Trophoblast cell (in vitro differentiated cells and primary cell): ENCODE results near the gene FJX1.

Experiments
- DNase-seq, 2 donors: peaks; one replicate each; pipeline ENCODE4 v3.0.0-alpha.2; 2016
- H2AFZ ChIP-seq: 2 replicates; pipeline ENCODE4 v1.6.1; 2013; ENCODE audit warnings: low read length, moderate library complexity, mild to moderate bottlenecking; ENCODE audit not compliant: insufficient read depth, poor library complexity
- H2AK5ac ChIP-seq: 2 replicates; pipeline ENCODE4 v1.6.1; 2013; ENCODE audit warnings: mild to moderate bottlenecking, low read length
- H2BK120ac ChIP-seq: 2 replicates; pipeline ENCODE4 v1.6.1; 2013; ENCODE audit warnings: low read length, mild to moderate bottlenecking, moderate library complexity; ENCODE audit not compliant: insufficient read depth, poor library complexity
- H2BK12ac ChIP-seq: 2 replicates; pipeline ENCODE4 v1.6.1; 2013; ENCODE audit warnings: mild to moderate bottlenecking, low read length, moderate library complexity
- H2BK5ac ChIP-seq: 2 replicates; pipeline ENCODE4 v1.6.1; 2013; ENCODE audit warnings: low read length, low read depth, moderate library complexity, mild to moderate bottlenecking; ENCODE audit not compliant: poor library complexity
- H3K14ac ChIP-seq: 2 replicates; pipeline ENCODE4 v1.6.1; 2013; ENCODE audit warnings: mild to moderate bottlenecking, low read length
- H3K18ac ChIP-seq: 2 replicates; pipeline ENCODE4 v1.6.1; 2013; ENCODE audit warnings: mild to moderate bottlenecking, low read length
- H3K23ac ChIP-seq: 2 replicates; pipeline ENCODE4 v1.6.1; 2013; ENCODE audit warnings: low read length
- H3K27ac ChIP-seq: 2 replicates; pipeline ENCODE4 v1.5.1; 2013; ENCODE audit warnings: low read depth, mild to moderate bottlenecking, inconsistent platforms, low read length, moderate library complexity
- H3K27me3 ChIP-seq: 2 replicates; pipeline ENCODE4 v1.6.1; 2013; ENCODE audit warnings: inconsistent platforms, mild to moderate bottlenecking, low read length, moderate library complexity; ENCODE audit not compliant: insufficient read depth
- H3K36me3 ChIP-seq, 2 experiments: 1 replicate in 1 of 2; 2 replicates in 1 of 2; pipeline ENCODE4 v1.6.1; 2013; ENCODE audit warnings: low read length in 2 of 2, mild to moderate bottlenecking in 2 of 2, moderate library complexity in 1 of 2; ENCODE audit not compliant: insufficient read depth in 2 of 2, control insufficient read depth in 1 of 2
- H3K4ac ChIP-seq: 2 replicates; pipeline ENCODE4 v1.6.1; 2013; ENCODE audit warnings: low read depth, mild to moderate bottlenecking, low read length, moderate library complexity
- H3K4me1 ChIP-seq, 2 experiments: 1 replicate in 1 of 2; 2 replicates in 1 of 2; pipeline ENCODE4 v1.6.1; 2013; ENCODE audit warnings: low read length in 2 of 2, mild to moderate bottlenecking in 2 of 2, moderate library complexity in 1 of 2; ENCODE audit not compliant: insufficient read depth in 2 of 2, control insufficient read depth in 1 of 2
- H3K4me2 ChIP-seq: 2 replicates; pipeline ENCODE4 v1.6.1; 2013; ENCODE audit warnings: inconsistent platforms, mild to moderate bottlenecking, low read length, moderate library complexity
- H3K4me3 ChIP-seq: 2 replicates; pipeline ENCODE4 v1.5.1; 2013; ENCODE audit warnings: mild to moderate bottlenecking, low read depth, low read length, inconsistent platforms
- H3K79me1 ChIP-seq: one replicate; pipeline ENCODE4 v1.6.1; 2013; ENCODE audit warnings: low read length
- H3K79me2 ChIP-seq: 2 replicates; pipeline ENCODE4 v1.6.1; 2013; ENCODE audit warnings: low read length, mild to moderate bottlenecking; ENCODE audit not compliant: control insufficient read depth, insufficient read depth, poor library complexity
- H3K9ac ChIP-seq: 2 replicates; pipeline ENCODE4 v1.6.1; 2013; ENCODE audit warnings: mild to moderate bottlenecking, low read length
- H3K9me3 ChIP-seq: 2 replicates; pipeline ENCODE4 v1.6.1; 2013; ENCODE audit warnings: low read depth, mild to moderate bottlenecking, control low read depth, inconsistent platforms, low read length; ENCODE audit not compliant: insufficient read depth
- H4K12ac ChIP-seq: 2 replicates; pipeline ENCODE4 v1.6.1; 2013; ENCODE audit warnings: low read depth, mild to moderate bottlenecking, low read length, moderate library complexity
- H4K8ac ChIP-seq: 2 replicates; pipeline ENCODE4 v1.6.1; 2013; ENCODE audit warnings: low read depth, mild to moderate bottlenecking, low read length, moderate library complexity
- H4K91ac ChIP-seq: one replicate; pipeline ENCODE4 v1.6.1; 2013; ENCODE audit warnings: low read depth, mild to moderate bottlenecking, low read length, moderate library complexity
- WGBS: extraction: QIAGEN DNeasy Blood & Tissue Kit; methylation state at CpG from one replicate; pipeline ENCODE4 v1.1.7; 2013; ENCODE audit warnings: missing lambda C conversion rate; ENCODE audit not compliant: insufficient read length, insufficient coverage; ENCODE audit errors: extremely low coverage; 5-methylcytosine and 5-hydroxymethylcytosine counted together

Gene FJX1

GRCh38 chr11:35629914-35630313 lies 11.7 kb downstream of the FJX1 start:
- Histone ChIP-seq H2AFZ (no peak overlapping the region), H3K4me1 (peaks cover 0 to 3% of the 10 kb centered on the region in 2 experiments), H3K9ac (no peak overlapping the region), H2BK120ac (no peak overlapping the region), H3K4me3 (no peak overlapping the region), H3K9me3 (no peaks in the 10 kb centered on the region), H3K36me3 (no peaks in the 10 kb centered on the region), H4K91ac (no peak overlapping the region), H3K18ac (no peak overlapping the region), H4K8ac (no peak overlapping the region), H4K12ac (no peak overlapping the region), H3K27me3 (no peaks in the 10 kb centered on the region), H3K79me2 (no peaks in the 10 kb centered on the region), H3K4ac (no peak overlapping the region), H2AK5ac (no peak overlapping the region), H3K79me1 (no peaks in the 10 kb centered on the region), H3K4me2 (no peak overlapping the region), H3K23ac (no peak overlapping the region), H2BK12ac (no peak overlapping the region), H3K27ac (no peak overlapping the region), H3K14ac (no peak overlapping the region), H2BK5ac (no peak overlapping the region)
- no CpG with 5 or more reads among the region's 6 CpGs for WGBS
- peak; percentile 86 to 94 for DNase-seq

- no peak overlapping the region for H2BK12ac ChIP-seq
- H3K4ac ChIP-seq = no peak overlapping the region
- H3K9ac ChIP-seq = no peak overlapping the region
- H3K36me3 ChIP-seq = no peaks in the 10 kb centered on the region
- WGBS = no CpG with 5 or more reads among the region's 3 CpGs
- H4K12ac ChIP-seq = no peak overlapping the region
- H3K27ac ChIP-seq = no peak overlapping the region
- no peak overlapping the region for H3K4me3 ChIP-seq
- no peak for DNase-seq
- H3K79me1 ChIP-seq = no peaks in the 10 kb centered on the region
- H2AK5ac ChIP-seq = no peak overlapping the region
- H4K91ac ChIP-seq = no peak overlapping the region
- no peak overlapping the region for H4K8ac ChIP-seq
- no peak overlapping the region for H3K4me2 ChIP-seq
- H3K18ac ChIP-seq = no peak overlapping the region
- peaks cover 0 to 3% of the 10 kb centered on the region in 2 experiments for H3K4me1 ChIP-seq
- no peak overlapping the region for H2BK5ac ChIP-seq
- H2BK120ac ChIP-seq = no peak overlapping the region
- H2AFZ ChIP-seq = no peak overlapping the region
- no peaks in the 10 kb centered on the region for H3K9me3 ChIP-seq
- H3K79me2 ChIP-seq = no peaks in the 10 kb centered on the region
- H3K27me3 ChIP-seq = no peaks in the 10 kb centered on the region
- H3K14ac ChIP-seq = no peak overlapping the region
- no peak overlapping the region for H3K23ac ChIP-seq
Observed at GRCh38 chr11:35631891-35632290, 13.6 kb downstream of the FJX1 start.

GRCh38 chr11:35632301-35632700 lies 14.0 kb downstream of the FJX1 start:
- H4K12ac ChIP-seq = no peak overlapping the region
- no peak overlapping the region for H3K4me2 ChIP-seq
- no peak overlapping the region for H2BK120ac ChIP-seq
- H3K18ac ChIP-seq = no peak overlapping the region
- no peaks in the 10 kb centered on the region for H3K27me3 ChIP-seq
- H3K4me1 ChIP-seq = peaks cover 0 to 3% of the 10 kb centered on the region in 2 experiments
- no peak for DNase-seq
- no peak overlapping the region for H4K8ac ChIP-seq
- no peak overlapping the region for H2BK12ac ChIP-seq
- no peaks in the 10 kb centered on the region for H3K36me3 ChIP-seq
- no peak overlapping the region for H3K4me3 ChIP-seq
- H3K27ac ChIP-seq = no peak overlapping the region
- no peak overlapping the region for H3K14ac ChIP-seq
- no peak overlapping the region for H2AK5ac ChIP-seq
- H2AFZ ChIP-seq = no peak overlapping the region
- H4K91ac ChIP-seq = no peak overlapping the region
- H3K9ac ChIP-seq = no peak overlapping the region
- no peak overlapping the region for H3K23ac ChIP-seq
- no peaks in the 10 kb centered on the region for H3K79me2 ChIP-seq
- no peaks in the 10 kb centered on the region for H3K9me3 ChIP-seq
- no peak overlapping the region for H2BK5ac ChIP-seq
- H3K79me1 ChIP-seq = no peaks in the 10 kb centered on the region
- no CpG with 5 or more reads among the region's 1 CpG for WGBS
- H3K4ac ChIP-seq = no peak overlapping the region

- H3K14ac ChIP-seq = no peak overlapping the region
- H4K91ac ChIP-seq = no peak overlapping the region
- H2BK12ac ChIP-seq = no peak overlapping the region
- no peak overlapping the region for H2AFZ ChIP-seq
- no peak overlapping the region for H2BK5ac ChIP-seq
- no peaks in the 10 kb centered on the region for H3K27me3 ChIP-seq
- no CpG with 5 or more reads among the region's 4 CpGs for WGBS
- H3K79me1 ChIP-seq = no peaks in the 10 kb centered on the region
- no peak overlapping the region for H3K4me2 ChIP-seq
- no peak for DNase-seq
- no peaks in the 10 kb centered on the region for H3K9me3 ChIP-seq
- H4K8ac ChIP-seq = no peak overlapping the region
- H3K23ac ChIP-seq = no peak overlapping the region
- no peak overlapping the region for H3K4me3 ChIP-seq
- H3K9ac ChIP-seq = no peak overlapping the region
- H2BK120ac ChIP-seq = no peak overlapping the region
- no peak overlapping the region for H4K12ac ChIP-seq
- no peak overlapping the region for H3K27ac ChIP-seq
- H3K4ac ChIP-seq = no peak overlapping the region
- no peaks in the 10 kb centered on the region for H3K36me3 ChIP-seq
- no peak overlapping the region for H2AK5ac ChIP-seq
- no peaks in the 10 kb centered on the region for H3K79me2 ChIP-seq
- peaks cover 0 to 3% of the 10 kb centered on the region in 2 experiments for H3K4me1 ChIP-seq
- no peak overlapping the region for H3K18ac ChIP-seq
Observed at GRCh38 chr11:35633827-35634423, 15.7 kb downstream of the FJX1 start.
